Astrocyte of the hippocampus (primary cell): ENCODE results near the gene LMF2.

Source experiments
- DNase-seq: peaks from one replicate; pipeline ENCODE4 v3.0.0; 2011; ENCODE audit warnings: low read depth, low spot score

Gene LMF2

GRCh38 chr22:50504369-50505211 is 2.9 kb downstream of the LMF2 start:
- DNase-seq, result no peak

GRCh38 chr22:50503475-50504145 is 3.9 kb downstream of the LMF2 start:
- DNase-seq, result no peak

GRCh38 chr22:50502628-50503474 is 4.7 kb downstream of the LMF2 start:
- no peak for DNase-seq

GRCh38 chr22:50502096-50502495 is 5.4 kb downstream of the LMF2 start:
- no peak for DNase-seq

GRCh38 chr22:50500452-50500851 is 7.0 kb downstream of the LMF2 start:
- no peak for DNase-seq

GRCh38 chr22:50498322-50498890 is 9.1 kb downstream of the LMF2 start:
- DNase-seq, result peak; percentile 73

GRCh38 chr22:50497093-50497492 is 10.4 kb downstream of the LMF2 start:
- DNase-seq, result no peak

- DNase-seq, result no peak
Measured at GRCh38 chr22:50490531-50491308, 16.8 kb downstream of the LMF2 start.

GRCh38 chr22:50489363-50490243 is 17.9 kb downstream of the LMF2 start:
- DNase-seq, result no peak

GRCh38 chr22:50488886-50489285 is 18.6 kb downstream of the LMF2 start:
- DNase-seq, result no peak

GRCh38 chr22:50488006-50488677 is 19.4 kb downstream of the LMF2 start:
- DNase-seq, result no peak

GRCh38 chr22:50487290-50488005 is 20.1 kb downstream of the LMF2 start:
- no peak for DNase-seq

GRCh38 chr22:50486561-50487289 is 20.8 kb downstream of the LMF2 start, which contains the start of gene MIOX:
TSS of gene MIOX (plus strand) at chr22:50486859. CDS start at chr22:50486898, 39 bp downstream.
- no peak for DNase-seq

GRCh38 chr22:50485221-50486131 is 22.0 kb downstream of the LMF2 start:
- DNase-seq, result no peak

- DNase-seq, result no peak
Measured at GRCh38 chr22:50483977-50484853, 23.3 kb downstream of the LMF2 start.

- no peak for DNase-seq
Measured at GRCh38 chr22:50483556-50483955, 23.9 kb downstream of the LMF2 start.
